Keratinocyte (primary cell): ENCODE data around the gene NARS2.

Experiments used
- CTCF ChIP-seq, 3 experiments: IDR thresholded peaks in 1 of 3; conservative IDR thresholded peaks in 1 of 3; optimal IDR thresholded peaks in 1 of 3; 2 replicates in 2 of 3; 3 replicates in 1 of 3; pipeline versions ENCODE3 to v1.5.1; 2011; ENCODE audit warnings: low read length in 3 of 3, mild to moderate bottlenecking in 3 of 3, moderate library complexity in 2 of 3, control low read depth in 1 of 3, inconsistent platforms in 1 of 3; ENCODE audit not compliant: insufficient read depth in 2 of 3; ENCODE audit errors: extremely low read depth in 1 of 3
- EZH2 ChIP-seq: IDR thresholded peaks from one replicate; pipeline ENCODE4 v1.6.1; 2012; ENCODE audit warnings: inconsistent platforms, mild to moderate bottlenecking, low read length, moderate library complexity

GRCh38 chr11:78574386-78575381 is at the start of gene NARS2:
- TF ChIP-seq CTCF (optimal IDR thresholded peaks at IDR 0.05 in 1 of 3, IDR thresholded peaks at IDR 0.05 in 1 of 3, conservative IDR thresholded peaks at IDR 0.05 in 1 of 3; ENCODE audit: extremely low read depth in 1 of 3, insufficient read depth in 2 of 3, low read length in 3 of 3): no peak
- no peak for TF ChIP-seq EZH2
